ENCODE data around the gene INSYN2B. TPM values are rescaled to one million over a fixed set of nuclear protein-coding genes. Genes with fewer than 3 reads are reported as not detected.

Gene INSYN2B
- total and polyA plus RNA-seq, 2 of the 4 experiments (the other 2 are of a cell fraction): 9.1 to 33.5 TPM

DNA sequence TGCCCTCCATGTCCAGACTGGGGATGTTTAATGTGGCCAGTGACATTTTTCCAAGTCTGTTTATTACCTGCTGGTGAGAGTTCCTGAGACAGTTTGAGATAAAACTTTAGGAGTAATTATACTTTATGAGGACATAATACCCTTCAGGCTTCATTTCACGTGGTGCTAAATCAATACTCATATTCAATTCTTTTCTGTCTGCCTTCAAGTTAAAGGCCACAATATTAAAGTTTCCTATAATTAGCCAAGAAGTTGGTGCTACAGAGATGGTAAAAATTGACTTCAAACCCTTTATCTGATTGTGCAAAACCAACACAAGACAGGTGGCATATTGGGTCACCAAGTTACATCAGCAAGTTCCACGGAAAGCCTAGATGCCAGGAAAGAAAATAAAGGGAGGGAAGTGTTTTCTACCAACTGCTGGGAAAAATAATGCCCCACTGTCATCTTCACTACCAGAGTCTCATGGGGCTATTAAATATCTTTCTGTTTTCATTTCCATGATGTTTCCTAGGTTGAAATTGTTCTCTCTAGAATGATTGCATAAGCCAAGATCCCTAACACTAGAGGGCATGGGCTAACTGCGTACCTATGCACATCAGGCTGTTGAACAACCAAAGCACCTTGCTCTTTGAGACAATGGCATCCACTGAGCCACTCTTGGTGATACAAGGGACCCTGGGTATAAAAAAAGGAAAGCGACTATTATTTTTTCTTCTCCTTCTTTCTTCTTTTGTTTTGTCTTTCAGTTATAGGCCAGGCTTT lies 68.7 kb downstream of the INSYN2B start:
- WGBS, 2 experiments (ENCODE audit: extremely low coverage in 2 of 2, insufficient read length in 1 of 2): no CpG with 5 or more reads among the region's 4 CpGs
- dilution Hi-C loops (cut with HindIII; ENCODE audit: low sequenced_read_pairs, unreplicated experiment) (no loop called here), in situ Hi-C loops (cut with MboI; ENCODE audit: low sequenced_read_pairs) (no loop called here), intact Hi-C loops (cut with micrococcal nuclease) (no loop called here)
- Histone ChIP-seq H3K79me1 (ENCODE audit: low read depth in 1 of 2, low read length in 2 of 2) (peaks cover 16 to 25% of the 10 kb centered on the region in 2 experiments), H3K36me3 (ENCODE audit: control insufficient read depth, insufficient read depth, low read length) (no peaks in the 10 kb centered on the region), H3K27me3 (ENCODE audit: control insufficient read depth, insufficient read depth, low read length) (no peaks in the 10 kb centered on the region), H2AK9ac (replicated peaks; ENCODE audit: low read depth, low read length, poor library complexity) (no peak overlapping the region), H3K18ac (ENCODE audit: low read depth, low read length) (no peak overlapping the region), H2BK15ac (ENCODE audit: low read depth, low read length) (no peak overlapping the region), H3K4me2 (ENCODE audit: low read depth, low read length) (no peak overlapping the region), H4K91ac (ENCODE audit: insufficient read depth, low read depth, low read length) (no peak overlapping the region), H4K5ac (ENCODE audit: low read depth, low read length) (no peak overlapping the region), H3K27ac (ENCODE audit: insufficient read depth, low read length) (no peak overlapping the region), H3K56ac (ENCODE audit: extremely low read depth, insufficient read depth, low read length) (no peak overlapping the region), H3K4ac (ENCODE audit: low read depth, low read length) (no peak overlapping the region), H3K4me3 (ENCODE audit: insufficient read depth, low read depth, low read length) (no peak overlapping the region), H3K9me1 (ENCODE audit: insufficient read depth, low read length) (peaks cover 3% of the 10 kb centered on the region; the same call in 1 of the 2 replicates), H4K20me1 (ENCODE audit: insufficient read depth, low read length) (0 out of 2 replicates have a peak, but pooled peaks cover 4% of the 10 kb centered on the region), H3K14ac (replicated peaks; ENCODE audit: low read depth, low read length) (no peak overlapping the region), H3K4me1 (ENCODE audit: control insufficient read depth, insufficient read depth, low read length) (0 out of 2 replicates have a peak, but pooled peaks cover 1% of the 10 kb centered on the region), H3K9me3 (ENCODE audit: control insufficient read depth, insufficient read depth, low read length) (no peaks in the 10 kb centered on the region), H2BK5ac (ENCODE audit: low read depth, low read length, poor library complexity, severe bottlenecking) (no peak overlapping the region), H2BK120ac (ENCODE audit: low read depth, low read length) (no peak overlapping the region), H4K8ac (ENCODE audit: low read depth in 2 of 2, low read length in 2 of 2) (no peak overlapping the region), H3K9ac (ENCODE audit: low read depth, low read length) (no peak overlapping the region), H2AFZ (replicated peaks; ENCODE audit: low read length, poor library complexity) (no peak overlapping the region), H3K23ac (ENCODE audit: low read depth, low read length) (no peak overlapping the region), H2AK5ac (ENCODE audit: low read depth, low read length) (no peak overlapping the region), H2BK20ac (ENCODE audit: low read depth, low read length) (no peak overlapping the region)
- ChIA-PET CTCF (no interaction called here), POLR2A (ENCODE audit: unreplicated experiment) (no interaction called here)
- ATAC-seq (ENCODE audit: low read depth): no peak
- TF ChIP-seq RCOR1 (IDR thresholded peaks at IDR 0.05; ENCODE audit: insufficient replicate concordance, low read length) (no peak), SMC3 (IDR thresholded peaks at IDR 0.05; ENCODE audit: low read depth, low read length) (no peak), FOS (IDR thresholded peaks at IDR 0.05; ENCODE audit: low read depth, low read length) (no peak), RFX5 (IDR thresholded peaks at IDR 0.05; ENCODE audit: low read depth, low read length) (no peak), BHLHE40 (IDR thresholded peaks at IDR 0.05; ENCODE audit: low read depth, low read length) (no peak), POLR2A (IDR thresholded peaks at IDR 0.05; ENCODE audit: low read depth, low read length) (no peak), CEBPB (IDR thresholded peaks at IDR 0.05; ENCODE audit: low read depth, low read length) (no peak)
- BruUV-seq (replicated peaks): no TSS peak
- DNase-seq: no peak
